Neuronal stem cell (in vitro differentiated cells): ENCODE results near the gene IRF1.

ENCODE experiments used
- DNase-seq: peaks from one replicate; pipeline ENCODE4 v3.0.0-alpha.2; 2013; ENCODE audit warnings: low spot score
- H2AFZ ChIP-seq: one replicate; pipeline ENCODE4 v1.6.1; 2013; ENCODE audit warnings: mild to moderate bottlenecking, low read length, inconsistent platforms
- H2AK5ac ChIP-seq: 2 replicates; pipeline ENCODE4 v1.6.1; 2013; ENCODE audit warnings: low read depth, mild to moderate bottlenecking, inconsistent platforms, low read length, moderate library complexity, mixed read lengths
- H2BK120ac ChIP-seq: 2 replicates; pipeline ENCODE4 v1.6.1; 2013; ENCODE audit warnings: low read depth, mild to moderate bottlenecking, inconsistent platforms, low read length, moderate library complexity, mixed read lengths
- H2BK12ac ChIP-seq: one replicate; pipeline ENCODE4 v1.6.1; 2013; ENCODE audit warnings: low read length, inconsistent platforms
- H2BK15ac ChIP-seq: 2 replicates; pipeline ENCODE4 v1.6.1; 2013; ENCODE audit warnings: mild to moderate bottlenecking, low read length, inconsistent platforms, mixed read lengths
- H2BK5ac ChIP-seq: one replicate; pipeline ENCODE4 v1.6.1; 2013; ENCODE audit warnings: inconsistent platforms, mild to moderate bottlenecking, low read length, moderate library complexity
- H3K14ac ChIP-seq: one replicate; pipeline ENCODE4 v1.6.1; 2013; ENCODE audit warnings: low read length, inconsistent platforms
- H3K18ac ChIP-seq: 2 replicates; pipeline ENCODE4 v1.6.1; 2013; ENCODE audit warnings: low read length, inconsistent platforms
- H3K23ac ChIP-seq: 2 replicates; pipeline ENCODE4 v1.6.1; 2013; ENCODE audit warnings: low read depth, mild to moderate bottlenecking, mixed read lengths, low read length, inconsistent platforms; ENCODE audit not compliant: poor library complexity
- H3K27ac ChIP-seq: replicated peaks from 3 replicates; pipeline ENCODE4 v1.5.1; 2013; ENCODE audit warnings: low read length, inconsistent platforms
- H3K27me3 ChIP-seq, 3 experiments: 2 replicates each; pipeline ENCODE4 v1.6.1; 2013; ENCODE audit warnings: low read length in 3 of 3, mild to moderate bottlenecking in 2 of 3, inconsistent platforms in 1 of 3, low read depth in 1 of 3, mixed read lengths in 1 of 3, moderate library complexity in 1 of 3; ENCODE audit not compliant: control insufficient read depth in 3 of 3, insufficient read depth in 3 of 3
- H3K36me3 ChIP-seq, 2 donors: replicated peaks in 1 of 2; 2 replicates each; pipeline ENCODE4 v1.6.1; 2013; ENCODE audit warnings: low read length in 2 of 2; ENCODE audit not compliant: control insufficient read depth in 2 of 2, insufficient read depth in 2 of 2
- H3K4ac ChIP-seq: 2 replicates; pipeline ENCODE4 v1.6.1; 2013; ENCODE audit warnings: inconsistent platforms, mild to moderate bottlenecking, low read length, moderate library complexity
- H3K4me1 ChIP-seq, 2 donors: 1 replicate in 1 of 2; 2 replicates in 1 of 2; pipeline ENCODE4 v1.6.1; 2013; ENCODE audit warnings: low read length in 2 of 2, low read depth in 1 of 2; ENCODE audit not compliant: control insufficient read depth in 2 of 2, insufficient read depth in 1 of 2
- H3K4me2 ChIP-seq: one replicate; pipeline ENCODE4 v1.6.1; 2013; ENCODE audit warnings: mild to moderate bottlenecking, low read length, inconsistent platforms; ENCODE audit not compliant: insufficient read depth, poor library complexity, severe bottlenecking
- H3K4me3 ChIP-seq, 2 donors: 2 replicates each; pipeline ENCODE4 v1.5.1; 2013; ENCODE audit warnings: low read length in 2 of 2, mild to moderate bottlenecking in 2 of 2, inconsistent platforms in 1 of 2, moderate library complexity in 1 of 2
- H3K79me1 ChIP-seq: one replicate; pipeline ENCODE4 v1.6.1; 2013; ENCODE audit warnings: low read depth, mild to moderate bottlenecking, inconsistent platforms, low read length, moderate library complexity
- H3K9ac ChIP-seq: one replicate; pipeline ENCODE4 v1.6.1; 2013; ENCODE audit warnings: mild to moderate bottlenecking, low read depth, low read length, inconsistent platforms; ENCODE audit not compliant: poor library complexity
- H3K9me3 ChIP-seq, 2 donors: replicated peaks in 1 of 2; 2 replicates each; pipeline versions ENCODE3 to v1.6.1; 2013; ENCODE audit warnings: low read length in 2 of 2, mild to moderate bottlenecking in 2 of 2, inconsistent platforms in 1 of 2, low read depth in 1 of 2, mixed read lengths in 1 of 2, moderate library complexity in 1 of 2; ENCODE audit not compliant: control insufficient read depth in 2 of 2, insufficient read depth in 1 of 2
- H4K8ac ChIP-seq: one replicate; pipeline ENCODE4 v1.6.1; 2013; ENCODE audit warnings: low read depth, mild to moderate bottlenecking, inconsistent platforms, low read length, moderate library complexity
- H4K91ac ChIP-seq: one replicate; pipeline ENCODE4 v1.6.1; 2013; ENCODE audit warnings: low read length, low read depth, mild to moderate bottlenecking, inconsistent platforms; ENCODE audit not compliant: poor library complexity
- WGBS, 2 donors: extraction: QIAGEN DNeasy Blood & Tissue Kit; methylation state at CpG; one replicate each; pipeline ENCODE4 v1.1.7; 2013; ENCODE audit warnings: missing lambda C conversion rate in 2 of 2, mixed read lengths in 1 of 2; ENCODE audit not compliant: insufficient read length in 2 of 2, insufficient replicate concordance in 1 of 2; ENCODE audit errors: extremely low coverage in 2 of 2; 5-methylcytosine and 5-hydroxymethylcytosine counted together

The IRF1 gene

GRCh38 chr5:132475987-132476875 is 14.3 kb downstream of the IRF1 start:
- DNase-seq = no peak
- Histone ChIP-seq H3K14ac (no peak overlapping the region), H2BK5ac (no peak overlapping the region), H3K4me1 (peaks cover 0 to 3% of the 10 kb centered on the region in 2 donors), H3K36me3 (no peaks in the 10 kb centered on the region), H4K8ac (no peak overlapping the region), H3K79me1 (no peaks in the 10 kb centered on the region), H3K9ac (no peak overlapping the region), H3K9me3 (no peaks in the 10 kb centered on the region), H3K18ac (no peak overlapping the region), H2AK5ac (peak overlapping the region; percentile 51), H2BK12ac (no peak overlapping the region), H3K4ac (no peak overlapping the region), H3K27me3 (no peaks in the 10 kb centered on the region), H3K4me3 (no peak overlapping the region), H3K4me2 (no peak overlapping the region), H2AFZ (no peak overlapping the region), H3K27ac (no peak overlapping the region), H4K91ac (no peak overlapping the region), H2BK120ac (no peak overlapping the region), H3K23ac (no peak overlapping the region), H2BK15ac (no peak overlapping the region)
- WGBS, 2 donors = no CpG with 5 or more reads among the region's 8 CpGs

GRCh38 chr5:132475497-132475882 is 15.1 kb downstream of the IRF1 start:
- peak overlapping the region; percentile 68 for H2AFZ ChIP-seq
- no peak overlapping the region for H2BK120ac ChIP-seq
- peak overlapping the region; percentile 80 for H3K18ac ChIP-seq
- no peak overlapping the region for H3K27ac ChIP-seq
- no peak for DNase-seq
- no peak overlapping the region for H2BK5ac ChIP-seq
- no CpG with 5 or more reads among the region's 6 CpGs for WGBS, 2 donors
- peaks cover 0 to 3% of the 10 kb centered on the region in 2 donors for H3K4me1 ChIP-seq
- no peak overlapping the region for H4K91ac ChIP-seq
- H3K9ac ChIP-seq = no peak overlapping the region
- no peaks in the 10 kb centered on the region for H3K9me3 ChIP-seq
- no peak overlapping the region for H4K8ac ChIP-seq
- H3K23ac ChIP-seq = no peak overlapping the region
- H3K79me1 ChIP-seq = no peaks in the 10 kb centered on the region
- H3K4me3 ChIP-seq = no peak overlapping the region
- no peak overlapping the region for H2BK12ac ChIP-seq
- no peaks in the 10 kb centered on the region for H3K36me3 ChIP-seq
- no peak overlapping the region for H3K14ac ChIP-seq
- H3K4me2 ChIP-seq = no peak overlapping the region
- no peak overlapping the region for H3K4ac ChIP-seq
- H2AK5ac ChIP-seq = no peak overlapping the region
- H2BK15ac ChIP-seq = no peak overlapping the region
- no peaks in the 10 kb centered on the region for H3K27me3 ChIP-seq

GRCh38 chr5:132474881-132475496 is 15.6 kb downstream of the IRF1 start:
- no peak overlapping the region for H4K8ac ChIP-seq
- no peak overlapping the region for H3K9ac ChIP-seq
- no peak overlapping the region for H2BK120ac ChIP-seq
- H3K23ac ChIP-seq = peak overlapping the region; percentile 10
- no peak overlapping the region for H2BK5ac ChIP-seq
- H3K4ac ChIP-seq = no peak overlapping the region
- WGBS, 2 donors = no CpG with 5 or more reads among the region's 4 CpGs
- no peak for DNase-seq
- no peaks in the 10 kb centered on the region for H3K9me3 ChIP-seq
- H2AK5ac ChIP-seq = no peak overlapping the region
- no peaks in the 10 kb centered on the region for H3K79me1 ChIP-seq
- no peak overlapping the region for H3K4me2 ChIP-seq
- no peak overlapping the region for H3K4me3 ChIP-seq
- H3K14ac ChIP-seq = no peak overlapping the region
- peaks cover 0 to 3% of the 10 kb centered on the region in 2 donors for H3K4me1 ChIP-seq
- H2AFZ ChIP-seq = peak overlapping the region; percentile 68
- no peak overlapping the region for H2BK12ac ChIP-seq
- no peak overlapping the region for H4K91ac ChIP-seq
- no peak overlapping the region for H2BK15ac ChIP-seq
- peak overlapping the region; percentile 80 for H3K18ac ChIP-seq
- H3K27me3 ChIP-seq = no peaks in the 10 kb centered on the region
- H3K36me3 ChIP-seq = no peaks in the 10 kb centered on the region
- no peak overlapping the region for H3K27ac ChIP-seq

GRCh38 chr5:132474131-132474723 is 16.3 kb downstream of the IRF1 start:
- no peak overlapping the region for H3K18ac ChIP-seq
- peak overlapping the region; percentile 5 for H3K14ac ChIP-seq
- no peak overlapping the region for H3K27ac ChIP-seq
- H2AK5ac ChIP-seq = no peak overlapping the region
- H3K9me3 ChIP-seq = peaks cover 0 to 3% of the 10 kb centered on the region in 2 donors
- H3K36me3 ChIP-seq = no peaks in the 10 kb centered on the region
- no CpG with 5 or more reads among the region's 3 CpGs for WGBS, 2 donors
- H2BK120ac ChIP-seq = no peak overlapping the region
- no peak overlapping the region for H3K9ac ChIP-seq
- no peak overlapping the region for H4K8ac ChIP-seq
- H2BK5ac ChIP-seq = no peak overlapping the region
- H2BK15ac ChIP-seq = no peak overlapping the region
- no peak overlapping the region for H3K23ac ChIP-seq
- no peak overlapping the region for H2BK12ac ChIP-seq
- no peak overlapping the region for H3K4me3 ChIP-seq
- no peak overlapping the region for H3K4ac ChIP-seq
- H3K79me1 ChIP-seq = no peaks in the 10 kb centered on the region
- H2AFZ ChIP-seq = peak overlapping the region; percentile 68
- no peak overlapping the region for H4K91ac ChIP-seq
- peaks cover 0 to 3% of the 10 kb centered on the region in 2 donors for H3K4me1 ChIP-seq
- no peaks in the 10 kb centered on the region for H3K27me3 ChIP-seq
- no peak for DNase-seq
- no peak overlapping the region for H3K4me2 ChIP-seq
